Measurements from ENCODE around the gene RPTOR. TPM values are rescaled to one million over a fixed set of nuclear protein-coding genes. Genes with fewer than 3 reads are reported as not detected.

RPTOR gene
- total RNA-seq, 4 donors from 2014 or later = 47.6 to 56.9 (median 55.4) TPM

DNA sequence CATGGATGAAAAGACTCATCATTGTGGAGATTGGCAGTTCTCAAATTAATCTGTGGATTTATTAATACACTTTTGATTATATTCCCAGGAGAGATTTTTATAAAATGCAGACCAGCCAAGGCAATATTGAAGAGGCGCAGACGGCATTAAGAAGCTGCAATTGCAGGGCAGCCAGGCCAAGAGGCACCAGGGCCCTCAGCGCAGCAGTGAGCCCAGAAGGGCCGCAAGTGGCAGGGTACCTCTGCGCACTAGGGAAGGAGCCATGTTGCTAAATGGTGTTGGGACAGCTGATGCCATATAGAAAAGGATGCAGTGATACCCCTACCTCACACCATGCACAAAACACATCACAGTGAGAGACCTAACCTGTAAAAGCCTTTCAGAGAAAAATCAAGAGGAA lies 410.4 kb downstream of the RPTOR start:
- H3K27me3 ChIP-seq = no peaks in the 10 kb centered on the region
- in situ Hi-C loops (cut with MboI; ENCODE audit: low sequenced_read_pairs in 4 of 4) = no loop called here
- TF ChIP-seq POLR2A (IDR thresholded peaks at IDR 0.05) = no peak
- TF ChIP-seq, protein P1, sequence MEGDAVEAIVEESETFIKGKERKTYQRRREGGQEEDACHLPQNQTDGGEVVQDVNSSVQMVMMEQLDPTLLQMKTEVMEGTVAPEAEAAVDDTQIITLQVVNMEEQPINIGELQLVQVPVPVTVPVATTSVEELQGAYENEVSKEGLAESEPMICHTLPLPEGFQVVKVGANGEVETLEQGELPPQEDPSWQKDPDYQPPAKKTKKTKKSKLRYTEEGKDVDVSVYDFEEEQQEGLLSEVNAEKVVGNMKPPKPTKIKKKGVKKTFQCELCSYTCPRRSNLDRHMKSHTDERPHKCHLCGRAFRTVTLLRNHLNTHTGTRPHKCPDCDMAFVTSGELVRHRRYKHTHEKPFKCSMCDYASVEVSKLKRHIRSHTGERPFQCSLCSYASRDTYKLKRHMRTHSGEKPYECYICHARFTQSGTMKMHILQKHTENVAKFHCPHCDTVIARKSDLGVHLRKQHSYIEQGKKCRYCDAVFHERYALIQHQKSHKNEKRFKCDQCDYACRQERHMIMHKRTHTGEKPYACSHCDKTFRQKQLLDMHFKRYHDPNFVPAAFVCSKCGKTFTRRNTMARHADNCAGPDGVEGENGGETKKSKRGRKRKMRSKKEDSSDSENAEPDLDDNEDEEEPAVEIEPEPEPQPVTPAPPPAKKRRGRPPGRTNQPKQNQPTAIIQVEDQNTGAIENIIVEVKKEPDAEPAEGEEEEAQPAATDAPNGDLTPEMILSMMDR (IDR thresholded peaks at IDR 0.05 in 4 of 5, conservative IDR thresholded peaks at IDR 0.05 in 1 of 5) = no peak
- H3K4me3 ChIP-seq = no peak overlapping the region
- H3K36me3 ChIP-seq = peaks cover 0 to 17% of the 10 kb centered on the region in 2 donors
- intact Hi-C loops (cut with DNase I; ENCODE audit: low total_unique reads) = no loop called here
- H3K9me3 ChIP-seq = no peaks in the 10 kb centered on the region
- H3K27ac ChIP-seq = no peak overlapping the region
- H3K4me1 ChIP-seq = peaks cover 13% of the 10 kb centered on the region in 2 donors
- ATAC-seq = no peak
- no peak for DNase-seq

DNA sequence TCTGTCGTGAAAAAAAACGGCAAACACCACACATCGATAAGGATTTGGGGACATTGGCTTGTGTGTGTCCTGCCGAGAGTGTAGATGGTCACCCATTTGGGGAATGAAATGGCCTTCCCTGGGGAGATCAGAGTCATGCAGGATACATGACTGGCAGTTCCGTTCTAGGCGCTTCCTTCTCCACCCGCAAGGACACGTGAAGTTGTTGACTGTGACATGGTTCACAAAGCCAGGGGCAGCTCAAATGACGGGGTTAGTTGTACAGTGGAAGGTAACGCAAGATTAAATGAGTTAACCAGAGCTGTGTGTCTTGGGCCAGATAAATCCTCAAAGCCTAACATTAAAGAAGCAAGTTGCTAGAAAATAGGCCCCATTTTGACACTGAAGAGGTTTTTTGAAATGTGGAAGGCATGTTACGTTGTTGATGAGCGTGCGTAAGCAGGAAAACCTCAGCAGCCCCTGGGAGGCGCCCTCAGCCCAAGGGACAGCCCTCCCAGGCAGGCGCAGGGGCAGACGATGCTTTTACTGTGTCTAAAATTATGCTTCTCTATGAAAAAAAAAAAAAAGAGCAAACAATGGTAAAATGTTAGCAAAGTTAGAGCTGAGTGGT lies 411.1 kb downstream of the RPTOR start:
- no peak for TF ChIP-seq POLR2A (IDR thresholded peaks at IDR 0.05)
- TF ChIP-seq, protein P1 (IDR thresholded peaks at IDR 0.05 in 4 of 5, conservative IDR thresholded peaks at IDR 0.05 in 1 of 5) = no peak
- H3K9me3 ChIP-seq = no peaks in the 10 kb centered on the region
- peaks cover 0 to 10% of the 10 kb centered on the region in 2 donors for H3K36me3 ChIP-seq
- ATAC-seq = no peak
- in situ Hi-C loops (cut with MboI; ENCODE audit: low sequenced_read_pairs in 4 of 4) = no loop called here
- H3K27me3 ChIP-seq = no peaks in the 10 kb centered on the region
- no peak for DNase-seq
- H3K27ac ChIP-seq = no peak overlapping the region
- H3K4me1 ChIP-seq = peaks cover 19 to 20% of the 10 kb centered on the region in 2 donors
- H3K4me3 ChIP-seq = no peak overlapping the region
- intact Hi-C loops (cut with DNase I; ENCODE audit: low total_unique reads) = no loop called here

DNA sequence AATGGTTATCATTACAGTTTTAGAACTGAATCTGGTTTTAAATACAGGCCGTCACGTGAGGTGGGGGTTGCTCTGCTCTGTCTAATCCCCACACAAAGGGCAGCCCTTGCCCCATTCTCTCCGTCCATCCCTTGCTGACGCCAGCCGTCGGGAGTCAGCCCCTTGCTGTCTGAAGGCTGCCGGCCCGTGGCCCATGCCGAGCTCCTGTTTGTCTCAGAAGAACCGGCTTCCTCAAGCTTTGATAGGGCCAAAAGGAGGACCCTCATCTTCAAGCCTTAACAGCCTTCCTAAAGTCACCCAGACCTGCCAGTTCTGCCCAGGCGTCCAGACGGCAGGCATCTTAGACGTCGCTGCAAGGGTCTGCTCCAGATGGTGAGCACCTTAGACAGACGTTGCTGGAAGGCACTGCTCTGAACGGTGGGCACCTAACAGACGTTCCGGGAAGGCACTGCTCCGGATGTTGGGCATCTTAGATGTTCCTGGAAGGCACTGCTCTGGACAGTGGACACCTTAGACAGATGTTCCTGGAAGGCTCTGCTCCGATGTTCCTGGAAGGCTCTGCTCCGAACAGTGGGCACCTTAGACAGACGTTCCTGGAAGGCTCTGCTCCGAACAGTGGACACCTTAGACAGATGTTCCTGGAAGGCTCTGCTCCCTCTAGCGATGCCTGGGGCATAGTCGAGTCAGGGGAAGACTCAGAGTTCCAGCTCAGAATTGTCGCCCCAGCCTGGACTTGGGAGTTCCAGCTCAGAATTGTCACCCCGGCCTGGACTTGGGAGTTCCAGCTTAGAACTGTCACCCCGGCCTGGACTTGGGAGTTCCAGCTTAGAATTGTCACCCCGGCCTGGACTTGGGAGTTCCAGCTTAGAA lies 411.9 kb downstream of the RPTOR start:
- Histone ChIP-seq H3K27me3 (no peaks in the 10 kb centered on the region), H3K36me3 (peaks cover 0 to 2% of the 10 kb centered on the region in 2 donors), H3K4me1 (peaks cover 27 to 28% of the 10 kb centered on the region in 2 donors), H3K4me3 (no peak overlapping the region), H3K27ac (no peak overlapping the region), H3K9me3 (no peaks in the 10 kb centered on the region)
- intact Hi-C loops (cut with DNase I; ENCODE audit: low total_unique reads) = no loop called here
- TF ChIP-seq POLR2A (IDR thresholded peaks at IDR 0.05) = no peak
- TF ChIP-seq, protein P1 (IDR thresholded peaks at IDR 0.05 in 4 of 5, conservative IDR thresholded peaks at IDR 0.05 in 1 of 5) = no peak
- ATAC-seq (no peak), DNase-seq (no peak)
- in situ Hi-C loops (cut with MboI; ENCODE audit: low sequenced_read_pairs in 4 of 4) = no loop called here

DNA sequence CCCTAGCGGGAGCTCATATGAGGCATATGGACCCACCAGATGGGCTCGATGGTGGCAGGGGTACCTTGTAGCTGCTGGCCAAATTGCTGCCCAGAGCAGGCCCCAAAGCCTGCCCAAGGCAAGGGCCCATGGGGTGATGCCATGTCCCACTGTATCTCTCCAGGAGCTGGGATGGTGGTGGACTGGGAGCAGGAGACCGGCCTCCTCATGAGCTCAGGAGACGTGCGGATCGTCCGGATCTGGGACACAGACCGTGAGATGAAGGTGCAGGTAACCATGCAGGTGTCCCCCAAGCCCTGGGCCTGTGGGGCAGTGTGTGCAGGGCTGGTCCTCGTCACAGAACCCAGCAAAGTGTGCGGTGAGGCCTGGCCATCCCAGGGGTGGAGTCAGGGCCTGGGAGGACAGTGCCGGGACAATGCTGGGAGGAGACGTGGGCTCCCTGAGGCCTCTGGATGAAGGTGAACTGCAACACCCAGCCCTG lies 412.9 kb downstream of the RPTOR start:
- DNase-seq (peak in 1 of 2 donors; percentile 1), ATAC-seq (no peak)
- no peaks in the 10 kb centered on the region for H3K27me3 ChIP-seq
- H3K4me3 ChIP-seq = no peak overlapping the region
- no peak overlapping the region for H3K27ac ChIP-seq
- intact Hi-C loops (cut with DNase I; ENCODE audit: low total_unique reads) = no loop called here
- no peak for TF ChIP-seq POLR2A (IDR thresholded peaks at IDR 0.05)
- TF ChIP-seq, protein P1 (IDR thresholded peaks at IDR 0.05 in 4 of 5, conservative IDR thresholded peaks at IDR 0.05 in 1 of 5) = no peak
- no peaks in the 10 kb centered on the region for H3K9me3 ChIP-seq
- H3K36me3 ChIP-seq = no peaks in the 10 kb centered on the region
- peaks cover 33 to 36% of the 10 kb centered on the region in 2 donors for H3K4me1 ChIP-seq
- in situ Hi-C loops (cut with MboI; ENCODE audit: low sequenced_read_pairs in 4 of 4) = no loop called here

Data from gastrocnemius medialis (tissue), 4 donors.